Tibial nerve (tissue), 4 donors: ENCODE measurements around the gene LAP3.

Experiments
- EP300 ChIP-seq, 2 donors: sonication (generic); formaldehyde crosslinking; IDR thresholded peaks; one replicate each; pipeline ENCODE4 v1.6.1; 2017; ENCODE audit warnings: antibody characterized with exemption in 2 of 2, mild to moderate bottlenecking in 1 of 2
- POLR2A ChIP-seq, 2 donors: fragments of 450-650 bp; IDR thresholded peaks; one replicate each; pipeline ENCODE4 v1.6.1; 2017; ENCODE audit warnings: antibody characterized with exemption in 2 of 2, mild to moderate bottlenecking in 2 of 2, moderate library complexity in 2 of 2
- TF ChIP-seq, protein P1 (sequence below), 5 experiments: fragments of 200-600 bp in 3 of 5; fragments of 450-650 bp in 2 of 5; sonication (generic) in 3 of 5; IDR thresholded peaks; one replicate each; pipeline ENCODE4 v1.5.1; 2016 to 2019; ENCODE audit warnings: antibody characterized with exemption in 5 of 5, mild to moderate bottlenecking in 3 of 5, moderate library complexity in 2 of 5

DNA sequence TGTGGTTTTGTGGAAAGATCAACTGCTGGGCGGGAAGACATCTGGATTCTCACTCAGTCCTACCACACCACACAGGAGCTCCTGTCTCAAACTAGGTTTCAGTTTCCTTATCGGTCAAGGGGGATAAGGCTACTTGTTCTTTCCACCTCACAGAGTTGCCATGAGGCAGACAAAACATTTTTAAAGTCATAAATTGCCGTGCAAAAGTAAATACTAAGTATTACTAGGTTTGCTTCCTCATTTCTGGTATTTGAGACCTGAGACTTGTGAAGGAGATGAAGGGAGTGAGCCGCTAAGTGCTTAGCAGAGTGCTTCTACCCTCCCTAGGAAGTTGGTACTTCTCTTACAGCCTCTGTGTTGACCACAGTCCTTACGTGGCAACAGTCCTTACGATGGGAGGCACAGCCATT is 1.5 kb downstream of the LAP3 start:
- TF ChIP-seq, protein P1, sequence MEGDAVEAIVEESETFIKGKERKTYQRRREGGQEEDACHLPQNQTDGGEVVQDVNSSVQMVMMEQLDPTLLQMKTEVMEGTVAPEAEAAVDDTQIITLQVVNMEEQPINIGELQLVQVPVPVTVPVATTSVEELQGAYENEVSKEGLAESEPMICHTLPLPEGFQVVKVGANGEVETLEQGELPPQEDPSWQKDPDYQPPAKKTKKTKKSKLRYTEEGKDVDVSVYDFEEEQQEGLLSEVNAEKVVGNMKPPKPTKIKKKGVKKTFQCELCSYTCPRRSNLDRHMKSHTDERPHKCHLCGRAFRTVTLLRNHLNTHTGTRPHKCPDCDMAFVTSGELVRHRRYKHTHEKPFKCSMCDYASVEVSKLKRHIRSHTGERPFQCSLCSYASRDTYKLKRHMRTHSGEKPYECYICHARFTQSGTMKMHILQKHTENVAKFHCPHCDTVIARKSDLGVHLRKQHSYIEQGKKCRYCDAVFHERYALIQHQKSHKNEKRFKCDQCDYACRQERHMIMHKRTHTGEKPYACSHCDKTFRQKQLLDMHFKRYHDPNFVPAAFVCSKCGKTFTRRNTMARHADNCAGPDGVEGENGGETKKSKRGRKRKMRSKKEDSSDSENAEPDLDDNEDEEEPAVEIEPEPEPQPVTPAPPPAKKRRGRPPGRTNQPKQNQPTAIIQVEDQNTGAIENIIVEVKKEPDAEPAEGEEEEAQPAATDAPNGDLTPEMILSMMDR (IDR thresholded peaks at IDR 0.05), result no peak
- TF ChIP-seq POLR2A (IDR thresholded peaks at IDR 0.05) (no peak), EP300 (IDR thresholded peaks at IDR 0.05) (no peak)
